Right atrium auricular region (tissue), 2 donors: ENCODE measurements around the gene TDRD12. TPM values are rescaled to one million over a fixed set of nuclear protein-coding genes. Genes with fewer than 3 reads are reported as not detected.
"Not testable (repeated sequence)": the region's sequence is repeated elsewhere in the genome, so short reads cannot be mapped to it uniquely, and the experiment has no call there.

ENCODE experiments used
- DNase-seq: peaks from one replicate; pipeline ENCODE4 v3.0.0-alpha.2; 2019; ENCODE audit warnings: low spot score
- H3K27ac ChIP-seq, 2 donors: fragments of 200-600 bp; sonication (generic); 1 replicate in 1 of 2; 2 replicates in 1 of 2; pipeline ENCODE4 v1.5.1; 2016 to 2019
- H3K27me3 ChIP-seq, 2 donors: fragments of 200-600 bp; sonication (generic); one replicate each; pipeline versions ENCODE4 v1.5.1 to v1.6.0; 2017 to 2019
- H3K36me3 ChIP-seq: fragments of 200-600 bp; sonication (generic); one replicate; pipeline ENCODE4 v1.5.1; 2016
- H3K4me1 ChIP-seq, 2 donors: fragments of 200-600 bp; sonication (generic); one replicate each; pipeline versions ENCODE4 v1.5.1 to v1.6.0; 2017 to 2019
- H3K4me3 ChIP-seq, 2 donors: fragments of 200-600 bp; sonication (generic); 1 replicate in 1 of 2; 2 replicates in 1 of 2; pipeline ENCODE4 v1.5.1; 2017 to 2019; ENCODE audit warnings: mild to moderate bottlenecking in 1 of 2, moderate library complexity in 1 of 2
- H3K9me3 ChIP-seq, 2 donors: fragments of 200-600 bp; sonication (generic); one replicate each; pipeline ENCODE4 v1.5.1; 2019
- total RNA-seq, 2 donors: library from RNA; depleted of rRNA; stranded (reverse); fragments of >200 nt; gene quantifications; one replicate each; pipeline ENCODE4 v1.1.0, GENCODE V29; 2016
- TF ChIP-seq, protein P1 (sequence below), 2 donors: fragments of 200-600 bp; sonication (generic); IDR thresholded peaks; one replicate each; pipeline ENCODE4 v1.5.1; 2019; ENCODE audit warnings: antibody characterized with exemption in 2 of 2

The TDRD12 gene
- total RNA-seq, 2 donors from 2014 or later = 0.28 to 0.96 TPM

DNA sequence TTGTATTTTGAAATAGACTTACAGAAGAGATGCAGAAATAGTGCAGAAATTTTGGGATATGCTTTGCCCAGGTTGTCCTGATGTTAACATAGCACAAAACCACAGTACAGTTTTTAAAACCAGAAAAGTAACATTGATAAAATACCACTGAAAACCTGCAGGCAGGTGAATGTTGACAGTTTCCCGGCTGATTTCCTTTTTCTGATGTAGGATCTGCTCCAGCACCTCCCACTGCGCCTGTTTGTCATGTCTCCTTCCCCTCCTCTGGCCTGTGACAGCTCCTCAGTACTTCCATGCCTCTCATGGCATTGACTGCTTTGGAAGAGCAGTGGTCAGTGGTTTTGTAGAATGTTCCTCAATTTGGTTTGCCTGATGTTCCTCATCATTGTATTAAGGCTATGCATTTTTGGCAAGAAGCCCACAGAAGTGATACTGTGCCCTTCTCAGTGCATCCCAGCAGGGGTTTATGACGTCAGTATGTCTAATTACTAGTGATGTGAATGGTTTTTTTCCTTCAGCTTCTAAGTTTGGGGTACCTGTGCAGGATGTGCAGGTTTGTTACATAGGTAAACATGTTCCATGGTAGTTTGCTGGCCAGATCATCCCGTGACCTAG is 31.0 kb downstream of the TDRD12 start:
- Histone ChIP-seq H3K36me3 (no peaks in the 10 kb centered on the region), H3K27me3 (no peaks in the 10 kb centered on the region), H3K9me3 (no peaks in the 10 kb centered on the region), H3K27ac (no peak overlapping the region), H3K4me3 (no peak overlapping the region), H3K4me1 (no peaks in the 10 kb centered on the region)
- no peak for DNase-seq
- TF ChIP-seq, protein P1, sequence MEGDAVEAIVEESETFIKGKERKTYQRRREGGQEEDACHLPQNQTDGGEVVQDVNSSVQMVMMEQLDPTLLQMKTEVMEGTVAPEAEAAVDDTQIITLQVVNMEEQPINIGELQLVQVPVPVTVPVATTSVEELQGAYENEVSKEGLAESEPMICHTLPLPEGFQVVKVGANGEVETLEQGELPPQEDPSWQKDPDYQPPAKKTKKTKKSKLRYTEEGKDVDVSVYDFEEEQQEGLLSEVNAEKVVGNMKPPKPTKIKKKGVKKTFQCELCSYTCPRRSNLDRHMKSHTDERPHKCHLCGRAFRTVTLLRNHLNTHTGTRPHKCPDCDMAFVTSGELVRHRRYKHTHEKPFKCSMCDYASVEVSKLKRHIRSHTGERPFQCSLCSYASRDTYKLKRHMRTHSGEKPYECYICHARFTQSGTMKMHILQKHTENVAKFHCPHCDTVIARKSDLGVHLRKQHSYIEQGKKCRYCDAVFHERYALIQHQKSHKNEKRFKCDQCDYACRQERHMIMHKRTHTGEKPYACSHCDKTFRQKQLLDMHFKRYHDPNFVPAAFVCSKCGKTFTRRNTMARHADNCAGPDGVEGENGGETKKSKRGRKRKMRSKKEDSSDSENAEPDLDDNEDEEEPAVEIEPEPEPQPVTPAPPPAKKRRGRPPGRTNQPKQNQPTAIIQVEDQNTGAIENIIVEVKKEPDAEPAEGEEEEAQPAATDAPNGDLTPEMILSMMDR (IDR thresholded peaks at IDR 0.05) = no peak

DNA sequence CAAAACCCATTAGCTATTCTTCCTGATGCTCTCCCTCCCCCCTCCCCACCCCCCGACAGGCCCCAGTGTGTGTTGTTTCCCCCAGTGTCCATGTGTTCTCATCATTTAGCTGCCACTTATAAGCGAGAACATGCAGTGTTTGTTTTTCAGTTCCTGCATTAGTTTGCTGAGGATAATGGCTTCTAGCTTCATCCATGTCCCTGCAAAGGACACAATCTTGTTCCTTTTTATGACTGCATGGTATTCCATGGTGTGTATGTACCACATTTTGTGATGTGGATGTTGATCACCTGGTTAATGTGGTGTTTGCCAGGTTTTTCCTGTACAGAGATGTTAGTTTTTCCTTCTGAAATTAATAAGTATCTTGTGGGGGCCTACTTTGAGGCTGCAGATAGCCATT is 31.5 kb downstream of the TDRD12 start:
- no peaks in the 10 kb centered on the region for H3K4me1 ChIP-seq
- H3K36me3 ChIP-seq = no peaks in the 10 kb centered on the region
- DNase-seq = no peak
- TF ChIP-seq, protein P1 (IDR thresholded peaks at IDR 0.05) = no peak
- no peaks in the 10 kb centered on the region for H3K9me3 ChIP-seq
- no peaks in the 10 kb centered on the region for H3K27me3 ChIP-seq
- no peak overlapping the region for H3K4me3 ChIP-seq
- H3K27ac ChIP-seq = no peak overlapping the region

DNA sequence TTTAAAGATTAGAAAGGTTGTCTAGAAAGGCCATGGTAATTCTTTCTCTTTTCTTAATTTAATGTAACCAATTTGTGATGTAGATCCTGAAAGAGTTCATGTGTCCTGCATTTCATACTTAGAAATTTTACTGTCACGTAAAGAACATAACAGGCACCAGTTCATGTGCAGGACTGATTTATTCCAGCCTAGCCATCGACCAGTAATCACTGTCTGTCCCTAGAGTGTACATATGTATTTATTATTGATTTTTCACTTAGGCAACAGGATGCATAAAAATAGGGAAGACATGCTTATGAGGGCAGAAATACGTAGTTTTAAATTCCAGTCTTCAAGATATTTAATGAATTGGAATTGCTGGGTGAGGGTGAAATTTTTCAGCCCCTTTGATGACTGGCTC is 37.6 kb downstream of the TDRD12 start:
- Histone ChIP-seq H3K27me3 (no peaks in the 10 kb centered on the region), H3K36me3 (no peaks in the 10 kb centered on the region), H3K9me3 (no peaks in the 10 kb centered on the region), H3K27ac (no peak overlapping the region), H3K4me3 (no peak overlapping the region), H3K4me1 (no peaks in the 10 kb centered on the region)
- TF ChIP-seq, protein P1 (IDR thresholded peaks at IDR 0.05) = no peak
- no peak for DNase-seq

DNA sequence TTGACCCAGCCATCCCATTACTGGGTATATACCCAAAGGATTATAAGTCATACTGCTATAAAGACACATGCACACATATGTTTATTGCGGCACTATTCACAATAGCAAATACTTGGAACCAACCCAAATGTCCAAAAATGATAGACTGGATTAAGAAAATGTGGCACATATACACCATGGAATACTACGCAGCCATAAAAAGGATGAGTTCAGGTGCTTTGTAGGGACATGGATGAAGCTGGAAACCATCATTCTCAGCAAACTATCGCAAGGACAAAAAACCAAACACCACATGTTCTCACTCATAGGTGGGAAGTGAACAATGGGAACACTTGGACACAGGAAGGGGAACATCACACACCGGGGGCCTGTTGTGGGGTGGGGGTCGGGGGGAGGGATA is 45.8 kb downstream of the TDRD12 start:
- H3K4me3 ChIP-seq, H3K27ac ChIP-seq, H3K9me3 ChIP-seq, H3K36me3 ChIP-seq, H3K4me1 ChIP-seq, H3K27me3 ChIP-seq, DNase-seq: not testable (repeated sequence)

DNA sequence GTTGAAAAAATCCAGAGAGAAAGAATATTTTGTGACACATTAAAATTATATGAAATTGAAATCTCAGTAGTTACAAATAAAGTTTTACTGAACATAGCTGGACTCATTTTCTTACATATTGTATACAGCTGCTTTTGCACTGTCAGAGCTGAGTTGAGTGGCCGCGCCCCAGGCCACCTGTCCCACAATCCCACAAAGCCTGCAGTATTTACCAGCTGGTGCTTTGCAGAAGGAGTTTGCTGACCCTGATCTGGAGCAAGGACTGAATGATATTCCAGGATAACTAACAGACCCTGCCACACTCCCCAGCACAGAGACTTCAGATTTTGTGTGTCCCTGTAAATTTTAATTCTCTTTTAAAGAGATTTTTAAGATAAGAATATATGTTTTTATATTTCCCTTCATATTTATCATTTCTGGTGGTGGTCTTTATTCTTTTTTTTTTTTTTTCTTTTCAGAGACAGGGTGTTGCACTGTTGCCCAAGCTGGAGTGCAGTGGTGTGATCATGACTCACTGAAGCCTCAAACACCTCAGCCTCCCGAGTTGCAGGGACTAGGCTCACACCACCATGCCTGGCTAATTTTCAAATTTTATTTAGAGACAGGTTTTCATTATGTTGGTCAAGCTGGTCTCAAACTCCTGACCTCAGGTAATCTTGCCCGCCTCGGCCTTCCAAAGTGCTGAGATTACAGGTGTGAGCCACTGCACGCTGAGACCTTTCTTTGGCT is 48.5 kb downstream of the TDRD12 start:
- TF ChIP-seq, protein P1 (IDR thresholded peaks at IDR 0.05) = no peak
- H3K27me3 ChIP-seq = no peaks in the 10 kb centered on the region
- H3K36me3 ChIP-seq = no peaks in the 10 kb centered on the region
- no peak overlapping the region for H3K4me3 ChIP-seq
- no peaks in the 10 kb centered on the region for H3K9me3 ChIP-seq
- no peaks in the 10 kb centered on the region for H3K4me1 ChIP-seq
- no peak for DNase-seq
- no peak overlapping the region for H3K27ac ChIP-seq

DNA sequence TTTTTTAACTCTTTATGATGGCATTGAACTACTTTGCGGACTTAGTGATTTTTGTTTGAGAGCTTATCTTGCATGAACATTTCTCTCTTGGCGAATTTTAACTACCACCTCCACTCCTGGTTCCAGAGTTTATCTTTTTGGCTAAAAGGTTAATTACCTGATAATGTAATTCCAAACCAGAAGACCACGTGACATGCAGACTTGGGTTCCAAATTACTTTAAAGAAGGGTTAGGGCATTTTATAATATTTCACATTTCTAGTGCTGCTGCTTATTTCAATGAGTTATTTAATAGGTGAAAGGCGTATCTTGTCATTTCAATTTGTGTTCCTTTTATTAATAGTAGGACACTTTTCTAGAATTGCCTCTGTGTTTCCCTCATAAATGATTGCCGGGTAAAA is 52.0 kb downstream of the TDRD12 start:
- no peaks in the 10 kb centered on the region for H3K36me3 ChIP-seq
- H3K9me3 ChIP-seq = no peaks in the 10 kb centered on the region
- TF ChIP-seq, protein P1 (IDR thresholded peaks at IDR 0.05) = no peak
- no peak for DNase-seq
- no peaks in the 10 kb centered on the region for H3K4me1 ChIP-seq
- H3K27ac ChIP-seq = no peak overlapping the region
- no peaks in the 10 kb centered on the region for H3K27me3 ChIP-seq
- no peak overlapping the region for H3K4me3 ChIP-seq
